ENCODE data around the gene STRAP.
"Not testable (repeated sequence)": the region's sequence is repeated elsewhere in the genome, so short reads cannot be mapped to it uniquely, and the experiment has no call there.

The STRAP gene

DNA sequence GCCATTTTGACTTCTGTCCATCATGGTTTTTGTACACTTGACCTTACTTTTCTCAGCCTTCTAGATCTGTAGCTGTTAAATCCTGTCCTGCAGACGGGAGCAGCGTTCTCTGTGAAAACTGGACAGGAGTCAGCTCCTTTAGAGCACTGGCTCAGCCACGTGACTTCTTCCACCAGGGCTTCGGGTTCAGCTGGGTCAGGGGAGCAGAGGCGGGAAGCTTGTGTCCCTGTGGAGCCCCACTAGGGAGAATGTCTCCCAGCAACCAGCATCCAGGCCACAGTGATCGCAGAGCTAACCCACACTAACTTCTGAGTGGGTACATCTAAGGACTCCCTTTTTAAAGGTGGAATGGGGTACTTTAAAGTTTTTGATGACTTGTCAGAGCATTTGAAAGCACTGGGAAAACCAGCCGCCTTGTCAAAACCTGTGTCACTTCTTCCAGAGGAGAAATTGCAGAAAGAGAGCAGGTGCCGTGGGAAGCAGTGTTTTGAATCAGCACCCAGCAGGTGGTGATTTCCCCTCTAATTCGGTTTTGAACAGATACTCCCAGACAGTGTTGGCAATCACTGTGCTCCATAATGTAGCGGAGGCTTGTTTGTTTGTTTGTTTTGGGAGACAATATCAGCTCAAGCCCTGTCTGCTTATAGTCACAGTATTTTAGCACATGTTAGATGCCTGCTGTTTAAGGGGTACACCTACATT, 46.8 kb downstream of the STRAP start:
- peak; percentile 31 for DNase-seq

DNA sequence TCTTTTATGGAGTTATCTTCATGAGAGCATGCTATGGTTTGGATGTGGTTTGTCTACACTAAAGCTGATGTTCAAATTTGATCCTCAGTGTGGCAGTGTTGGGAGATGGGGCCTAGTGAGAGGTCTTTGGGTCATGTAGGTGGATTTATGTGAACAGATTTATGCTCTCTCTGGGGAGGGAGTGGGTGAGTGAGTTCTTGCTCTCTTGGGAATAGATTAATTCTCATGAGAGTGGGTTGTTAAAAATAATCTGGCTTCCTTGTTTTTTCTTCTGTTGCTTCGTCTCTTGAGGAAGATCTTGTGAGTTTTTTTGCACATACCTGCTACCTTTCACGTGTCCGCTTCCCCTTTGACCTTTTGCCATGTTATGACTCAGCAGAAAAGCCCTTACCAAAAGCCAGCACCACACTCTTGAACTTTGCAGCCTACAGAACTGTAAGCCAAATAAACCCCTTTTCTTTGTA, 49.4 kb downstream of the STRAP start:
- peak; percentile 62 for DNase-seq

GRCh38 chr12:15932327-15932726, 50.1 kb downstream of the STRAP start:
- DNase-seq = no peak

DNA sequence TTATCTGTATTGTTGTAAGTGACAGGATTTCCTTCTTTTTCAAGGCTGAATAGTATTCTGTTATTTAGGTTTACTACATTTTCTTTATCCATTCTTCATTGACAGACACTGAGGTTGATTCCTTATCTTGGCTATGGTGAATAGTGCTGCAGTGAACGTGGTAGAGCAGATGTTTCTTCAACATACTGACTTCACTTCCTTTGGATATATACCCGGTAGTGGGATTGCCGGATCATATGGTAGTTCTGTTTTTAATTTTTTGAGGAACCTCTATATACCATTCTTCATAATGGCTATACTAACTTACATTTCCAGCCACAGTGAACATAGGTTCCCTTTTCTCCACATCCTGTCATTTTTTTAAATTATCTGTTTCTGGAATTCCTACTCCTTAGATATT, 50.8 kb downstream of the STRAP start:
- no peak for DNase-seq

DNA sequence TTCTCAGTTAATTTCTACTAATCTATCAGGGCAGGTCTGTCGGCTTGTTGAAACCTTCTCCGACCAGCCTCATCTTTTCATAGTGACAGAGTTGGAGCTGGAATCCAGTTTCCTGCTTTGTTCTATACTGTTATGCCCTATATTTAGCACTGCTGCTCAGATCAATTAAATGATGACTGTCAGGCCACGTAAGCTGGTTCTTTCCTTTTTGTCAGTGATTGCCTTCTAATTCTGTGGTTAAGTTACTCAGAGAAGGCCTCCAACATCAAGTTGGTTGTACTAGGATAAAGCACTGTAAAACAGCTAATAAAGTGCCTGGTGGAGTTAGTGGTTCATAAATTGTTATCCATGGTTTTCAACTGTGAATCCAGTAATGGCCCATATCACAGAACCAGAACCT, 51.6 kb downstream of the STRAP start:
- DNase-seq = no peak

DNA sequence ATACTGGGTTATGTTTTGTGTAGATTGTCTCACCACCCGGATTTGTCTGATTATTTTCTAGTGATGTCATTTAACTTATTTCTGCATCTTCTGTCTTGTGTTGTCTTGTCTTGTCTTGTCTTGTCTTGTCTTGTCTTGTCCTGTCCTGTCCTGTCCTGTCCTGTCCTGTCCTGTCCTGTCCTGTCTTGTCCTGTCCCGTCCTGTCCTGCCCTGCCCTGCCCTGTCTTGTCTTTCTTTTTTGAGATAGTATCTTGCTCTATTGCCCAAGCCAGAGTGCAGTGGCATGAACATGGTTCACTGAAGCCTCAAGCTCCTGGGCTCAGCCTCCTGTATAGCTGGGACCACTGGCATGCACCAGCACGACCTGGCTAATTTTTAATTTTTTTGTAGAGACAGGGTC, 54.6 kb downstream of the STRAP start:
- DNase-seq = no peak

DNA sequence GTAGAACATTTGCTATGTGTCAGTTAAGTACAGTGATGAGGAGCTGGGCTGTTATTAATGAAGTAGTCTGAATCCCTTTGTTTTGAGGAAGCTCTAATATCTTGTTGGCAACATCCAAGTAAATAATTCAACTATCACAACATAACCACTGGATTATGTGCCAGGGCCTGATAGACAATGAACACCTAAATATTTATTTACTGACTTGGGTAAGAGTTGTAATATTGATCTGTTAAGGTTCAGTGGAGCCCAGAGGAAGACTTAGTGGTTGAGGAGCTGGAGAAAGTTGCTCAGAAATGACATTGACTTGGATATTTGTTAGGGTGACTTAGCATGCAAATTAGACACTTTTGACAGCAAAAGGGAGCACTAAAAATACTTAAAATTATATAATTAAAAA, 55.7 kb downstream of the STRAP start:
- DNase-seq = no peak

GRCh38 chr12:15939111-15939510, 56.9 kb downstream of the STRAP start:
- no peak for DNase-seq

GRCh38 chr12:15942475-15942874, 60.3 kb downstream of the STRAP start:
- no peak for DNase-seq

DNA sequence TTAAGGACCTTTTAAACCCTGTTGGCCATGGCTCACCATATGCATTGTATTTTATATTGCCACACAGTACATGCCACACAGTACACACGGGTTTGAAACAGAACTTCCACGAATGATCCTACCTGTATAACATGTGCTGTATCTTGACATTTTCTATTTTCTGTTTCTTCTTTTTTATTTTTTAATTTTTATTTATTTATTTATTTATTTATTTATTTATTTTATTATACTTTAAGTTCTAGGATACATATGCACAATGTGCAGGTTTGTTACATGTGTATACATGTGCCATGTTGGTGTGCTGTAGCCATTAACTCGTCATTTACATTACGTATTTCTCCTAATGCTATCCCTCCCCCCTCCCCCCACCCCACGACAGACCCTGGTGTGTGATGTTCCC, 61.3 kb downstream of the STRAP start:
- DNase-seq = not testable (repeated sequence)

DNA sequence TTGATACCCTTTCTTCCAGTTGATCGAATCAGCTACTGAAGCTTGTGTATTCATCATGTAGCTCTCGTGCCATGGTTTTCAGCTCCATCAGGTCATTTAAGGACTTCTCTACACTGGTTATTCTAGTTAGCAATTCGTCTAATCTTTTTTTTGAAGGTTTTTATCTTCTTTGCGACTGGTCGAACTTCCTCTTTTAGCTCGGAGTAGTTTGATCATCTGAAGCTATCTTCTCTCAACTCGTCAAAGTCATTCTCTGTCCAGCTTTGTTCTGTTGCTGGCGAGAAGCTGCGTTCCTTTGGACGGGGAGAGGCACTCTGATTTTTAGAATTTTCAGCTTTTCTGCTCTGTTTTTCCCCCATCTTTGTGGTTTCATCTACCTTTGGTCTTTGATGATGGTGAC, 66.3 kb downstream of the STRAP start:
- not testable (repeated sequence) for DNase-seq
